Activated CD8-positive, alpha-beta memory T cell treated with anti-CD3 and anti-CD28 coated beads for 24 hours (primary cell): Measurements from ENCODE around the gene PHETA1.

ENCODE experiments used
- DNase-seq: peaks from one replicate; pipeline ENCODE4 v3.0.0-alpha.2; 2020

Gene PHETA1

GRCh38 chr12:111319600-111320257 lies 49.2 kb downstream of the PHETA1 start:
- DNase-seq = no peak

DNA sequence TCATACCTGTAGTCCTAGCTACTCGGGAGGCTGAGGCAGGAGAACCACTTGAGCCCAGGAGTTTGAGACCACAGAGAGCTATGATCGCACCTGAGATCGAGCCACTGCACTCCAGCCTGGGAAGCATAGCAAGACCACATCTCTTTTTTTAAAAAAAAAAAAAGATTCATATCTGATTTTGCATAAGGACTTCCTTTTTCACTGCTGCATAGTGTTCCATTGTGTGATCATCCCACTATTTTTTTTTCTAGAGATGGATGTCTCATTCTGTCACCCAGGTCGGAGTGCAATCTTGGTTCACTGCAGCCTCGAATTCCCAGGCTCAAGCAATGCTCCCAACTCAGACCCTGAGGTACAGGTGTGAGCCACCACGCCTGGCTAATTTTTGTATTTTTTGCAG lies 50.4 kb downstream of the PHETA1 start:
- no peak for DNase-seq

DNA sequence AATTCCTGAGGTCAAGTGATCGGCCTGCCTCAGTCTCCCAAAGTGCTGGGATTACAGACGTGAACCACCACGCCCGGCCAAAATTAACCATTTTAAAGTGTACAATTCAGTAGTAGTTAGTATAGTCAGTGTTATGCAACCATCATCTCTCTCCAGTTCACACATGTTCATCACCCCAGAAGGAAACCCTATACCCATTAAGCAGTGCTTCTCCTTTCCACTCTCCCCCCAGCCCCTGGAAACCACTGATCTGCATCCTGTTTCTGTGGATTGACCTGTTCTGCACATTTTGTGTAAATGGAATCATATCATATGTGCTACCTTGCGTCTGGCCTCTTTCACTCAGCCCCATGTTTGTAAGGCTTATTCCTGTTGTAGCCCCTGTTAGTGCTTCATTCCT lies 52.2 kb downstream of the PHETA1 start:
- no peak for DNase-seq

DNA sequence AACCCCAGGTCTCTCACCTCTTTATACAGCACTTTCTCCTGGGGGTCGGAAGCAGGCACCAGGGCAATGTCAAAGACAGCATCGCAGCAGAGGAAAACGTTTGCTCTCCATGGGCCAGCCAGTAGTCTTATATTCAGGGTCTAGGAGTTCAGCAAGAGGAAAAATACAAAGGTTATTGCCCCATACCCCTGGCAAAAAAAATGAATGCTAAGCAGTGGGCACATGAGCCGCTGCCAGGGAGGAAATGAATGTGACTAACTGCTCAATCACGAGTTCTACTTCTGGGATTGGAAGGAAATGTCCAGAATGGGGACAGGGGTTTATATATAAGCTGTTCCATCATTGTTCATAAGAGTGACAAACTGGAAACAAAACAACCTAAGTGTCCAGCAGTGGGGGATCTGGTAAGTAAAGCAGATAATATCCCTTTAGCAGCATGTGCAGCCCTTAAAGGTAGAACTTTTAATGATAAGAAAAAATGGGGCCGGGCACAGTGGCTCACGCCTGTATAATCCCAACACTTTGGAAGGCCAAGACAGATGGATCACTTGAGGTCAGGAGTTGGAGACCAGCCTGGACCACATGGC lies 53.8 kb downstream of the PHETA1 start:
- no peak for DNase-seq

DNA sequence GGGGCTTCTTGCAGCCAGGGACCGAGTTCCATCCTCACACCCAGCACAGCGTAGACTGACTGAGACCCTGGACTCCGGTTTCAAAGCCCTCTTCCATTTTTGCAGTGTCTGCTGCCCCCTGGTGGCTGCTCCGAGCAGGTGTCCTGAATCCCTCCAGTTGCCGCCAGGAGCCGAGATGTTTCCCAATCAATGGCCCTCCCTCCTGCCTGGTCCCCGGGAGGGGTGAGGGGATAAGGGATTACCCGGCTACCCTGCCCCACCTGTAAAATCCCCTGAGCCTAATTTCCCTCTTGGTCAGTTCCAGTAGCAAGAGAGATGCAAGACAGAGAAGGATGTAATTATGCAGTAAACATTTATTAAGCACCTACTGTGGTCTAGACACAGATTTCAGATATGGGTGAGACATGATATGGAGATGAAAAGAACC lies 55.0 kb downstream of the PHETA1 start:
- DNase-seq = peak; percentile 88

- no peak for DNase-seq
Measured at GRCh38 chr12:111312708-111313107, 56.2 kb downstream of the PHETA1 start.

DNA sequence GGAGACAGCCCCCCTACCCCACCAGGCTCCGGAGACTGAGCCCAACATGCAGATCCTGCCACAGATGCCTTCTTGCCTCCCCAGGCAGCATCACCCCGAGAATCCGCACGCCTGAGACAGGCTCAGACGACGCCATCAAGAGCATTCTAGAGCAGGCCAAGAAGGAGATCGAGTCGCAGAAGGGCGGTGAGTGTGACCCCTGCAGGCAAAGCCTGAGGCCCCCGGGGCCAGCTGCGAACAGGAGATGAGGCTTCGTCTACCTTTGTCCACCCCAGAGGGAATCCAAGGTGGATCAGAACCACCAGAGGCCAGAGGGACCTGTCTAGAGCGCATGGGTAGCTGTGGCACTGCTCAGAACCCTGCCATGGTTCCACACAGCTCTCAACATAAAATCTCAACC lies 56.9 kb downstream of the PHETA1 start:
- no peak for DNase-seq

GRCh38 chr12:111311011-111311410 lies 57.9 kb downstream of the PHETA1 start:
- DNase-seq = no peak
